ENCODE measurements around the gene WEE2.
"Not testable (repeated sequence)": the region's sequence is repeated elsewhere in the genome, so short reads cannot be mapped to it uniquely, and the experiment has no call there.

The WEE2 gene

DNA sequence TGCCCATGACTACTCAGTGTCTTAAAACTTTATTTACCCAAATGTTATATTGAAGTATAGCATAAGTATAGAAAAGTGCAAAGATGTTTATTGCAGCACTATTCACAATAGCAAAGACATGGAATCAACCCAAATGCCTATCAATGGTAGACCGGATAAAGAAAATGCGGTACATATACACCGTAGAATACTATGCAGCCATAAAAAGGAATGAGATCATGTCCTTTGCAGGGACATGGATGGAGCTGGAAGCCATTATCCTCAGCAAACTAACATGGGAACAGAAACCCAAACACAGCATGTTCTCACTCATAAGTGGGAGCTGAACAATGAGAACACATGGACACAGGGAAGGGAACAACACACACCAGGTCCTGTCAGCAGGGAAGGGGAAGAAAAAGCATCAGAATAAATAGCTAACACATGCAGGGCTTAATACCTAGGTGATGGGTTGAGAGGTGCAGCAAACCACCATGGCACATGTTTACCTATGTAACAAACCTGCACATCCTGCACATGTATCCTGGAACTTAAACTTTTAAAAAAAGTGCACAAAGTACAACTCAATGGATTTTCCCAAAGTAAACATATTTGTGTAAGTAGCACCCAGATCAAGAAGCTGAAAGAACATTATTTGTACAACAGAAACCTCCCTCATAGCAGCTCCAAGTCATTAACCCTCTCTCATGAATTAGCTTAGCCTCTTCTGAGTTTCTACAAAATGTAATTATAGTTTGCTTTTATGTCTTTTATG is 18.9 kb upstream of the WEE2 start:
- DNase-seq, result not testable (repeated sequence)

DNA sequence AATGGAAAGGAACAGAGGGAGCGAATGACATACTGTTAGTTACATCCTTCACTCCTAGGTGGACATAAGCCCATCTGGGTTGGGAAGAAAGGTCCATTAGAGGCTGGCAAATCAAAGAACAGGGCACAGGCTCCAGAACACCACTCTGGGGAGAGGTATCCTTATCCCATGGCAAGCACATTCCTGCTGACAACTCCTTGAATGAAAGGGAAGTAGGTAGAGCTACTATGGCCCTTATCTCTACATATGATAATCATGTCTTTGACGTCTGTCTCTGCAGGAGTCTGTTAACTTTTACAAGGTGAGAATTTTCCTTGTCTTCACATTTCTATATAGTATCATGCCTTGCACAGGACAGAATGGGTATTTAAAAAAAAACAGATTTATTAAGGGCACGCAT is 16.6 kb upstream of the WEE2 start:
- DNase-seq, result no peak

DNA sequence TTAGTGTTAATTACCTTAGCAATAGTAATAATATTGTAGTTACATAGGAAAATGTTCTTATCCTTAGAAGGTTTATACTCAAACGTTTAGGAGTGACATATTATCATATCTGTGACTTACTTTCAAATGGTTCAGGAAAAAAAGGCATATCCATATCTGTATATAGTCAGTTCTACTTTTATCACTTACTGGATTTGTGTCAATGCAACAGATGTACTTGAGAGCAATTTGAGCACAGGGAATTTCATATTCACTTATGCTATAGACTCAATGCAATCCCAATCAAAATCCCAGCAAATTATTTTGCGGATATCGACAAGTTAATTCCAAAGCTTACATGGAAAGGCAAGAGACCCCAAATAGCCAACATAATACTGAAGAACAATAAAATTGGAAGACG is 16.2 kb upstream of the WEE2 start:
- DNase-seq, result no peak

GRCh38 chr7:141693082-141693481 is 15.1 kb upstream of the WEE2 start:
- DNase-seq, result no peak

DNA sequence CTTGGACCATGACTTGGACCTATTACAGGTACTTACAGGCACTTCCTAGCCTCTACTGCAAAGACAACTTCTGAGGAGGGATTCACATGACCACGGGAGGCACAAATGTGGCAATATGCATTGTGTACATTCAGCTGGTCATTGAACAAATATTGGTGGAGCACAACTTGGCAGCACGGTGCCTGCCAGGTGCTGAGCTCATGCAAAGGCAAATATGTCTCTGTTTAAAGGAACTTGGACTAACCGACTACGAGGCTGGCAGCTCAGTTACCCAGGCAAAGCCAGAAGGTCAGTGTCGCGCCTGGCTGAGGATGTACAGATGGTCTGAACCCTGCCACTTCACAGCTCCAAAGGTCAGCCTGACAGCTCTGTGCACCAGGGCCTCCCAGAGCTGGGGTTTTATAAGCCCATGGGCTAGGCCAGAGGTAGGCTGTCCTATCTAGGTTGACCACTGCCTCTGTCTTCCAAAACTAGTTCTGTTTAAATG is 12.3 kb upstream of the WEE2 start:
- DNase-seq, result no peak

GRCh38 chr7:141696348-141696747 is 11.8 kb upstream of the WEE2 start:
- DNase-seq, result no peak

GRCh38 chr7:141697211-141697871 is 10.8 kb upstream of the WEE2 start:
- peak in 32 of 56 donors; percentile 8 to 80 (median 50) for DNase-seq

GRCh38 chr7:141698247-141699015 is 9.7 kb upstream of the WEE2 start:
- DNase-seq, result peak in 1 of 56 donors; percentile 39

GRCh38 chr7:141699860-141700259 is 8.3 kb upstream of the WEE2 start:
- no peak for DNase-seq

DNA sequence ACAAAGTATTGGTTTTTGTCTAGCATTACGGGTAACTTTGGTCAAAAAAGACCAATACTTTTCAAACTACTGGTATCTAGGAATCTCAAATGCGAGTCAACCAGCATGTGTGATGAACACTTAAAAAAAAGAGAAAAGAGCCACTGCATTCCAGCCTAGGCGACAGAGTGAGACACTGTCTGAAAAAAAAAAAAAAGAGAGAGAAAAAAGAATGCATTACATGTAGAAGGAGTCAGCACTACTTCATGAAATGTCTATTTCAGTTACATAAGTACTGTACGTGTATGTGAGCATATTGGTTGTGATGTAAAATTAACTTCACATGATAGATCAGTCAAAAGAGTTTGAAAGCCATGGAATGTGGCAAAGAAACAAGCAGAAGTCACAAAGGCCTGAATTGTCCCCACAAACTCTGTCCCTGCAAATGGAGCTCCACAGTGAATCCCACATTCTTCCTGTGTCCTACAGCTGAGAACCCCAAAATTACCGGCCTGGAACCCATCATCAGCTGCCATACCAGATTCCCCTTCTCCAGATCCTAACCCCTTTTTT is 7.8 kb upstream of the WEE2 start:
- DNase-seq, result peak in 1 of 56 donors; percentile 44

DNA sequence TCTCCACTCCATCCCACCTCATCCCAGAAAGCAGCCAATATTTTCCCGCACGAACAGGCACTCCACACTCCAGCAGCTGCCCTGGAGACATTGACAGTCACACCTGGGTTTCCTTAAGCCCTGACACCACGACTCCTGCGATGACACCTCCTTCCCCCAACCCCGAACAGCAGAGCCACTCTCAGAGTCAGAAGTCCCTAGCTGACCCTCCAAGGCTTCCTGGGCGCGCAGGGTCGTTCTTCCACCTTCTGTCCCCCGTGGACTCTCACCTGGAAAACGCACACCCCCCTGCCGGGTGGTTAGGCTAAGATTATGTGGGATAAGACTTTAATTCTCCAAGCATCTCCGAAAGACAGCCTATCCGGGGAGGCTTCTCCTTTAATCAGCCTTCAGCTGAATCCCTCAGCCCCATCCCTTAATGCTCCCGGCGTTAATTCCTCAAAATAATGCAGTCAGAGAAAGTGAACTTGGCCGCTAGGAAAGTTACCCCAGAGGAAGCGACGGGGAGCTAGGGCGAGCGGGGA is 7.2 kb upstream of the WEE2 start:
- peak in 7 of 56 donors; percentile 9 to 44 (median 20) for DNase-seq

DNA sequence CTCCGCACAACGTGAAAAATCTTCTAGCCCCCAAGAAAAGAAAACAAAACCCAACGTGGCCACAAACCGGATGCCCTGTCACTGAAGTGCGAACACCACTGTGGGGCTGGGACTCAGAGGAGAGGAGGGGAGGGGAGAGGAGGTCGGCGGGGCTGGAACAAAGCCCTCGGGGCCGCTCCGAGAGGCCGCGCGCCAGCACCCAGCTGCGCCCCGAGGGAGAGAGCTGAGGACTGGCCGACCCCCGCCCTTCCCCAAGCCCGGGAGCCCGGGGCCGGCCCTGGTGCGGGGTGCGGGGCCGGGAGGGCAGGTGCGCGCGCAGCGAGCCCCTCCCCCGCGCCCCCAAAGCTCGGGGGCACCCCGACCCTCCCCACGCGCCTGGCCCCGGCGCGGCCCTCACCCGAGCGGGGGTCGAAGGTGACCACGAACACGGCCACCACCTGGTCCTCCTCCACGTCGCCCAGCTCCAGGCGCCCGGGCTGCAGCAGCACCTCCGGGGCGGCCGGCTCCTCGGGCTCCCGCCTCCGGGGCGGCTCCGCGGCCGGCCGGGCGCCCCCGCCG is 6.6 kb upstream of the WEE2 start:
- peak in 28 of 56 donors; percentile 8 to 74 (median 44) for DNase-seq

DNA sequence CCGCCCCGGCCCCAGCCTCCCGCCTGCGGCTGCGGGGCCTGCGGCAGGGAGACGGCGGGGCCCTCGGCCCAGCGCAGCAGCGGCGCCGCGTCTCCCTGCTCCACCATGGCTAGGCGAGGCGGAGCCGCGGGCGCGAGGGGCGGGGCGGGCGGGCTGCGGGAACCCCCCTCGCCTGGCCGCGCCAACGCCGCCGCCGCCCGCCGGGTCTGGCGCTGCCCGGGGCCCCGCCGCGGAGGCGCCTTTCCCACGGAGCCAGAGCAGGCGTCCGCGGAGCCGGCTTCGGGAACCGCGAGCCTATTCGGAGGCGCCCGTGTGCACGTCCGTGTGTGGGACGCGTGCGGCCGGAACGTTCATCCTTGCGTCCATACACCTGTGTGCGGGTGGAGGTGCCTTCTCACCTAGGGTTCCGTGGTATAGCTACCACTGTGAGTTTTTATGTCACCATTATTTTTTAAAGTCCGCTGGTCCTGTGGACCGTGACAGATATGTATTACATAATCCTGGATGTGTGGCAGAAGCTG is 6.0 kb upstream of the WEE2 start, which contains the start of gene DENND11:
DENND11 (minus strand) TSS at position 120 of the 521 bp plus-strand sequence; CDS start at position 107, 13 bp downstream.
- peak in 25 of 56 donors; percentile 9 to 68 (median 43) for DNase-seq

GRCh38 chr7:141702892-141703291 is 5.3 kb upstream of the WEE2 start:
- no peak for DNase-seq

DNA sequence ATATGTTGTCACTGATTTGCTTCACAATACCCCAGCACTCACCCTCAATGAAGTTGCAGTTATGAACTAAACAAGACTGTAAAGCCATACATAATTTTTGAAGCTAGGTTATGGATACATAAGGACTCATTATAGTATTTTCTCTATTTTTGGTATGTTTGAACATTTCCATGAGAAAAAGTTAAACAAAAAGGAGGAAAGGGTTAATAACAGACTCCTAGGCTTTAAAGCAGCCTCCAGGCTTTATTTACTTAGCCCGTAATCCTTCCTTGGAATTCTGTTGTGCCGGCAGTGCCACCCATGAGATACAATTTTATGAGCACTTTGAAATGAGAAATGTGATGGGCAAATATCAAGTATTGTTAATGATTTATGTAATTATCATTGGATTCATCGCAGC is 4.0 kb upstream of the WEE2 start:
- DNase-seq, result no peak

GRCh38 chr7:141704741-141705140 is 3.4 kb upstream of the WEE2 start:
- no peak for DNase-seq

- no peak for DNase-seq
These were observed 1.7 kb upstream of the WEE2 start for GRCh38 chr7:141706239-141707064.

DNA sequence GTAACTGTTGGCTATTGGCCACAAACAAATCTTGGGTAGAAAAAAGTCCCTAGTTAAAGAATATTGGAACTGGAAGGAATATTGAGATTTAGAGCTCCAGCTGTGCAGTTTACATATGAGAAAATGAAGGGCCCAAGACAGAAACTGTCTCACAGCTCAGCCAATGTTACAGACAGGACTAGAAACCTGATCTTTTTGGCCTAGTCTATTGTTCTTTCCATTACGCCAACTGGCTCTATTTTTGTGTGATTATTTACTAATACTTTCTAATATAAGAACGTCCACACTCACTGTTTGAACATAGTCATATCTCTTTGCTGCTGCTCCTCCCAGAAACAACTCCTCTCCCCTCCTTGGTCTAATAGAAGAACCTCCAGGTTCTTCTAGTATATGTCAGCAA is 1.2 kb downstream of the WEE2 start:
- DNase-seq, result no peak

DNA sequence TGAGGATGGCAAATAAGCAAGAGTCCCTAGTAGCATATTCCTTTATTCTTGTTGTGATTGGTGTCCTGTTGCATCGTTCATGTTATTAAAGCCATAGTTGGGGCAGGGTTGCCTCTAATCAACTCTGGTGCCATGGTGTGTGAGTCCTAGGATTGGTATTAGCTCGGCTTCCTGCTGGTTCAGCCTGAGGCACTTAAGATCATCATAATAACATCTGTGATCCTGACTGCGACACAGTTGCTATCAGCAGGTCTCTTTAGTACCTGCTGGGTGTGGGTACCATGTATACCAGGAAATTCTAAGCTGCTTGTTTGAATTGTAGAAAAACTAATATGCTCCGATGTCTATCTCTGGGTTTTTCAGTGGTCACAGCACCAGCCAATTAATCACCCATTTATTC is 1.6 kb downstream of the WEE2 start:
- no peak for DNase-seq

DNA sequence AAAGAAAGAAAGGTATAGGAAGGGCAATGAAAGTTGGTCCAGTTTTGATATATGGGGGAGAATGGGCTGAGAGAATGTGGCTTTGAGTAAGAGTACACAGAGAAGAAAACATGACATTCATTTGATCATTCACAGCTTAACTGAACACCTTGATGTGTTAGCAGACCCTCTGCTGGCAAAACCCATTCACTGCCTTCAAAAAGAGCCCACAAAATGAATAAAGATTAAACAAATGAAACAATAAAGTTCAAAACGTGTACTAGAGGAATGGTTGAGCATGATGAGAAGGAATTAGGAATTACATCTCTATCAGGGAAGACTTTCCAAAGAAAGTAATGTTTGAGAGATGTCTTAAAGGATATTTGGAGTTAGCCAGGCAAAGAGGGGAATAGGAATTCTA is 2.1 kb downstream of the WEE2 start:
- no peak for DNase-seq
